WTC11 (cell line): ENCODE results near the gene CXorf49B.

ENCODE experiments used
- ATF1 ChIP-seq: sonication (generic); formaldehyde crosslinking; IDR thresholded peaks from 2 replicates; pipeline ENCODE4 v1.8.1; 2023; ENCODE audit warnings: mild to moderate bottlenecking, moderate library complexity, missing genetic modification reagents
- CTCF ChIP-seq: fragments of 200-600 bp; IDR thresholded peaks from 2 replicates; pipeline ENCODE4 v1.8.0; 2022; ENCODE audit warnings: antibody characterized with exemption
- E2F5 ChIP-seq: sonication (generic); formaldehyde crosslinking; IDR thresholded peaks from 2 replicates; pipeline ENCODE4 v1.8.1; 2022; ENCODE audit warnings: mild to moderate bottlenecking, moderate library complexity, missing genetic modification reagents
- ESRRA ChIP-seq: sonication (generic); formaldehyde crosslinking; IDR thresholded peaks from 2 replicates; pipeline ENCODE4 v1.8.1; 2022; ENCODE audit warnings: mild to moderate bottlenecking, missing genetic modification reagents, borderline replicate concordance
- MAX ChIP-seq: sonication (generic); formaldehyde crosslinking; IDR thresholded peaks from 2 replicates; pipeline ENCODE4 v1.8.0; 2022; ENCODE audit warnings: mild to moderate bottlenecking, missing genetic modification reagents
- STAT6 ChIP-seq: sonication (generic); formaldehyde crosslinking; conservative IDR thresholded peaks from 2 replicates; pipeline ENCODE4 v1.8.1; 2023; ENCODE audit warnings: mild to moderate bottlenecking, low read depth, missing genetic modification reagents, moderate library complexity
- USF2 ChIP-seq: sonication (generic); formaldehyde crosslinking; IDR thresholded peaks from 2 replicates; pipeline ENCODE4 v1.8.1; 2023; ENCODE audit warnings: mild to moderate bottlenecking, missing genetic modification reagents, moderate library complexity

GRCh38 chrX:71814123-71814912 lies 51.2 kb downstream of the CXorf49B start:
- TF ChIP-seq ATF1 (no peak), CTCF (no peak), STAT6 (CRISPR knock-in tag) (no peak), E2F5 (CRISPR knock-in tag) (no peak), ESRRA (no peak), USF2 (no peak), MAX (CRISPR knock-in tag) (no peak)
